Type B pancreatic cell (in vitro differentiated cells): Measurements from ENCODE around the gene CCDC88B. TPM values are rescaled to one million over a fixed set of nuclear protein-coding genes. Genes with fewer than 3 reads are reported as not detected.
A peak's percentile ranks its signal among the peaks of the same experiment; 100 is the strongest.

Source experiments
- DNase-seq: peaks from one replicate; pipeline ENCODE4 v3.0.0; 2021; ENCODE audit warnings: mixed read lengths; ENCODE audit not compliant: unreplicated experiment; ENCODE audit errors: extremely low spot score
- H3K27ac Mint-ChIP-seq: 2 replicates; pipeline ENCODE4 v1.8.0; 2021; ENCODE audit warnings: mild to moderate bottlenecking, mixed read lengths
- H3K27me3 Mint-ChIP-seq: 2 replicates; pipeline ENCODE4 v1.8.0; 2021; ENCODE audit warnings: mixed read lengths
- H3K36me3 Mint-ChIP-seq: 2 replicates; pipeline ENCODE4 v1.8.0; 2021; ENCODE audit warnings: mixed read lengths
- H3K4me1 Mint-ChIP-seq: one replicate; pipeline ENCODE4 v1.8.0; 2021; ENCODE audit warnings: mixed read lengths; ENCODE audit not compliant: unreplicated experiment
- H3K4me3 Mint-ChIP-seq: 2 replicates; pipeline ENCODE4 v1.8.0; 2021; ENCODE audit warnings: mild to moderate bottlenecking, mixed read lengths
- H3K9me3 Mint-ChIP-seq: 2 replicates; pipeline ENCODE4 v1.8.0; 2021; ENCODE audit warnings: mixed read lengths
- total RNA-seq: library from RNA; stranded (reverse); gene quantifications from 2 replicates; pipeline ENCODE4 v1.2.1, GENCODE V29; 2021; ENCODE audit warnings: low replicate concordance
- TF ChIP-seq, protein P1 (sequence below): fragments of 200-600 bp; sonication (generic); conservative IDR thresholded peaks from 2 replicates; pipeline ENCODE4 v1.5.0; 2021; ENCODE audit warnings: antibody characterized with exemption, mild to moderate bottlenecking

CCDC88B gene
- total RNA-seq, 1 donor from 2014 or later: 2.8 TPM

DNA sequence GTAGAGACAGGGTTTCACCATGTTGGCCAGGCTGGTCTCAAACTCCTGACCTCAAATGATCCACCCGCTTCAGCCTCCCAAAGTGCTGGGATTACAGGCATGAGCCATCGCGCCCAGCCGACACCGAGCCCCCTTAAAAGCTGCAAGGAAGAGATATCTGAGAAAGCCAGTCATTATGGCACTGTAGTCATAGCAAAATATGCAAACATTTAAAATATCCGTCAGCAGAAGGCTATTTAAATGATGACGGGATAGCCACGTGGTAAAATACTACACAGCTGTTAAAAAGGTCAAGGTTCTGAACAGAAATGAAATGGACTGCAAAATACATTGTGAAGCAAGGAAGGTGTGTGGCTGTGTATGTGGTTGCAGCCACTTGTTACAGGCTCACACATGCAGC lies 6.4 kb upstream of the CCDC88B start:
- TF ChIP-seq, protein P1, sequence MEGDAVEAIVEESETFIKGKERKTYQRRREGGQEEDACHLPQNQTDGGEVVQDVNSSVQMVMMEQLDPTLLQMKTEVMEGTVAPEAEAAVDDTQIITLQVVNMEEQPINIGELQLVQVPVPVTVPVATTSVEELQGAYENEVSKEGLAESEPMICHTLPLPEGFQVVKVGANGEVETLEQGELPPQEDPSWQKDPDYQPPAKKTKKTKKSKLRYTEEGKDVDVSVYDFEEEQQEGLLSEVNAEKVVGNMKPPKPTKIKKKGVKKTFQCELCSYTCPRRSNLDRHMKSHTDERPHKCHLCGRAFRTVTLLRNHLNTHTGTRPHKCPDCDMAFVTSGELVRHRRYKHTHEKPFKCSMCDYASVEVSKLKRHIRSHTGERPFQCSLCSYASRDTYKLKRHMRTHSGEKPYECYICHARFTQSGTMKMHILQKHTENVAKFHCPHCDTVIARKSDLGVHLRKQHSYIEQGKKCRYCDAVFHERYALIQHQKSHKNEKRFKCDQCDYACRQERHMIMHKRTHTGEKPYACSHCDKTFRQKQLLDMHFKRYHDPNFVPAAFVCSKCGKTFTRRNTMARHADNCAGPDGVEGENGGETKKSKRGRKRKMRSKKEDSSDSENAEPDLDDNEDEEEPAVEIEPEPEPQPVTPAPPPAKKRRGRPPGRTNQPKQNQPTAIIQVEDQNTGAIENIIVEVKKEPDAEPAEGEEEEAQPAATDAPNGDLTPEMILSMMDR: no peak
- H3K4me3 Mint-ChIP-seq: no peak overlapping the region
- peak overlapping the region; percentile 63 for H3K27ac Mint-ChIP-seq
- H3K27me3 Mint-ChIP-seq: peaks cover 3% of the 10 kb centered on the region
- H3K4me1 Mint-ChIP-seq: peaks cover 11% of the 10 kb centered on the region
- no peaks in the 10 kb centered on the region for H3K36me3 Mint-ChIP-seq
- H3K9me3 Mint-ChIP-seq: no peaks in the 10 kb centered on the region
- DNase-seq: no peak

DNA sequence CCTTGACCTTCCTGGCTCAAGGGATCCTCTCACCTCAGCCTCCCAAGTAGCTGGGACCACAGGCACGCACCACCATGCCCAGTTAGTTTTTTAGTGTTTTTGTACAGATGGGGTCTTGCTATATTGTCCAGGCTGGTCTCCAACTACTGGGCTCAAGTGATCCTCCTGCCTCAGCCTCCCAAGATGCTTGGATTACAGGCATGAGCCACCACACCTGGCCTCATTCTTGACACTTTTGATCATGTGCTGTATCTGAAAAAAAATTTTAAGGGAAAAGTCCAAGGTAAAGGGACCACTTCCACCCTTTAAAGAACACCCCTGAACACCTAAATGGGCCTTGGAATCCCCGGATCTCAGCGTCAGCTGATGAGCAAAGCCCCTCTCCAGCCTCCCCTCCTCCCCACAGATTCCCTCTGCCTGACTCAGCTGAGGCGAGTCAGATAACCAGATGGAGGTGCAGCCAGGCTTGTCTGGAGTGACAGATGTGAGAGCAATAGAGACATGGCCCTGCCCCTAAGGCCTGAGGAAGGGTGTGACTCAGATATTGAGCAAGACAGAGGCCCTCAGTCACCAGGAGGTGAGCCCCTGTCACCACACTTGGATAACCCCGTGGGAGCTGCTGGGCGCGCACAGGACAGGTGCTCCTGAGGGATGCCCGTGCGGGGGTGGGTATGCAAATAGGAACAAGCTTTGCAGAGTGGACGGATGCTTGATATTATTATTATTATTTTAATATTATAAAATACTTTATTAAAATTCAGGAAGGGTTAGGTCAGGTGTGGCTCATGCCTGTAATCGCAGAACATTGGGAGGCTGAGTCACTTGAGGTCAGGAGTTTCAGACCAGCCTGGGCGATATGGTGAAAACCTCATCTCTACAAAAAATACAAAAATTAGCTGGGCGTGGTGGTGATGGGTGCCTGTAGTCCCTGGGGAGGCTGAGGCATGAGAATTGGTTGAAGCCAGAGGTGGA lies 5.0 kb upstream of the CCDC88B start:
- Mint-ChIP-seq H3K9me3 (no peaks in the 10 kb centered on the region), H3K4me3 (peak overlapping the region; percentile 63), H3K27me3 (peaks cover 7% of the 10 kb centered on the region), H3K4me1 (peaks cover 11% of the 10 kb centered on the region), H3K27ac (peak overlapping the region; percentile 94), H3K36me3 (no peaks in the 10 kb centered on the region)
- TF ChIP-seq, protein P1: no peak
- DNase-seq: peak; percentile 73

DNA sequence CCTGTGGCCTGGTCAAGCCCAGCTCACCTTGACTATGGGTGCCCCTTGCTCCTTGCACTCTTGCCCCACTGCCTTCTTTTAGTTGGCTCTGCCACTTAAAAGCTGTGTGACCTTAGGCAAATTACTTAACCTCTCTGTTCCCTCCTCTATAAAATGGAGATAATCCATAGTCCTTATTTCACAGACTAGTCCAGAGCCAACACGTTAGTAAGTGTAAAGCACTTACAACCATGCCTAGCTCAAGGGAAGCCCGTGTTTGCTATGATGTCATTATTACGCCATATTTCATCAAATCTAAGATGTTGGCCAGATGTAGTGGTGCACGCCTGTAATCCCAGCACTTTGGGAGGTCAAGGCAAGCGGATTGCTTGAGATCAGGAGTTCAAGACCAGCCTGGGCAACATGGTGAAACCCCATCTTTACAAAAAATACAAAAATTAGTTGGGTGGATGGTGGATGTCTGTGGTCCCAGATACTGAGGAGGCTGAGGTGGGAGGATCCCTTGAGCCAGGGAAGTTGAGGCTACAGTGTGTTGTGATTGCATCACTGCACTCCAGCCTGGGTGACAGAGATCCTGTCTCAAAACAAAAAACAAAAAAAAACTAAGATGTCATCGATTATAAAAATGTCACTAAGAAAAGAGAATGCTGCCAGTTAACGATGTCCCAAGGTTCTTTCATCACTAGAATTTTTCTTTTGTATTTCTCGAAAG lies 2.3 kb upstream of the CCDC88B start:
- Mint-ChIP-seq H3K27ac (peak overlapping the region; percentile 71), H3K4me3 (no peak overlapping the region), H3K9me3 (no peaks in the 10 kb centered on the region), H3K27me3 (peaks cover 7% of the 10 kb centered on the region), H3K36me3 (no peaks in the 10 kb centered on the region), H3K4me1 (peaks cover 9% of the 10 kb centered on the region)
- DNase-seq: no peak
- TF ChIP-seq, protein P1: no peak

DNA sequence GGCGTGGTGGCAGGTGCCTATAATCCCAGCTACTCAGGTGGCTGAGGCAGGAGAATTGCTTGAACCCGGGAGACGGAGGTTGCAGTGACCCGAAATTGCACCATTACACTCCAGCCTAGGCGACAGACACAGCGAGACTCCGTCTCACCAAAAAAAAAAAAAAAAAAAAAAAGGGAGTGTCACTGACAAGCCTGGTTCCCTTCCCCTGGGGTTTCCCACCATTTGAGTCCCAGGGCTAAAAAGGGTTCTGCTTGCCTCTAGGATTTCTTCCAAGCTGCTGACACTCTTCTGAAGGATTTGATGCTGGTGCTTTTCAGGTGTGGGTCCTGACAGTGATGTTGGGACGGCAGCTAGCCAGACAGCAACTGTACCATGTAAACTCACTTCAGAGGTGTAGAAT lies 1.3 kb upstream of the CCDC88B start:
- no peak for DNase-seq
- no peaks in the 10 kb centered on the region for H3K36me3 Mint-ChIP-seq
- TF ChIP-seq, protein P1: no peak
- H3K9me3 Mint-ChIP-seq: no peaks in the 10 kb centered on the region
- H3K27me3 Mint-ChIP-seq: peaks cover 7% of the 10 kb centered on the region
- H3K27ac Mint-ChIP-seq: peak overlapping the region; percentile 71
- no peak overlapping the region for H3K4me3 Mint-ChIP-seq
- H3K4me1 Mint-ChIP-seq: peaks cover 9% of the 10 kb centered on the region

DNA sequence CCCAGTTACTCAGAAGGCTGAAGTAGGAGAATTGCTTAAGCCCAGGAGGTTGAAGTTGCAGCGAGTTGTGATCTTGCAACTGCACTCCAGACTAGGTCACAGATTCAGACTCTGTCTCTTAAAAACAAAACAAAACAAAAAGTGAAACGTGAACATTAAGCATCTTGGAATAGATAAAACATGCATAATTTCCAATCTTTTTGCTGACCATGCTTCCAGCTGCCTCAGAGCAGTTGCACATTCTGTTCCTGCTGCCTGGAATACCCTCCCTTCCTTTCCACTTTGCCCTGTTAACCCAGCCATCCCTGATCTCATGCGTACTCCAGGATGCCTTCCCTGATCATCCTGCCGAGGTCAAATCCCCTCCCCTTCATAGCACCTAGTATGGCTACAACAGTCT lies 718 bp upstream of the CCDC88B start:
- H3K27me3 Mint-ChIP-seq: peaks cover 7% of the 10 kb centered on the region
- peaks cover 9% of the 10 kb centered on the region for H3K4me1 Mint-ChIP-seq
- H3K36me3 Mint-ChIP-seq: no peaks in the 10 kb centered on the region
- no peak overlapping the region for H3K4me3 Mint-ChIP-seq
- TF ChIP-seq, protein P1: no peak
- peak overlapping the region; percentile 71 for H3K27ac Mint-ChIP-seq
- H3K9me3 Mint-ChIP-seq: no peaks in the 10 kb centered on the region
- no peak for DNase-seq
